OCI-LY3 (cell line): Measurements from ENCODE around the gene UNC13C.

Source experiments
- H2AFZ ChIP-seq: fragments of 200-600, 300-600 bp; shearing (Covaris generic); 2 replicates; pipeline ENCODE4 v1.6.0; 2014; ENCODE audit warnings: antibody characterized with exemption, low read depth, low read length
- H3K27ac ChIP-seq: fragments of 200-600, 300-600 bp; sonication (generic); 2 replicates; pipeline ENCODE4 v1.5.1; 2014; ENCODE audit warnings: mild to moderate bottlenecking, low read length, moderate library complexity, mixed read lengths
- H3K27me3 ChIP-seq: fragments of 200-600, 300-600 bp; sonication (generic); 2 replicates; pipeline ENCODE4 v1.6.1; 2014; ENCODE audit warnings: low read depth, low read length, mixed read lengths
- H3K36me3 ChIP-seq: fragments of 200-600, 300-600 bp; sonication (generic); replicated peaks from 2 replicates; pipeline ENCODE3; 2014; ENCODE audit warnings: low read depth, low read length, mixed read lengths
- H3K4me1 ChIP-seq: fragments of 300-600, 200-600 bp; sonication (generic); 2 replicates; pipeline ENCODE4 v1.6.1; 2014; ENCODE audit warnings: low read length, mixed read lengths
- H3K4me2 ChIP-seq: fragments of 200-600, 300-600 bp; sonication (generic); 2 replicates; pipeline ENCODE4 v1.6.1; 2014; ENCODE audit warnings: low read length, mixed read lengths
- H3K4me3 ChIP-seq: fragments of 300-600, 200-600 bp; sonication (generic); 2 replicates; pipeline ENCODE4 v1.5.1; 2014; ENCODE audit warnings: antibody characterized with exemption, mild to moderate bottlenecking, low read length, moderate library complexity
- H3K79me2 ChIP-seq: fragments of 300-600, 200-600 bp; shearing (Covaris generic); 2 replicates; pipeline ENCODE4 v1.6.1; 2014; ENCODE audit warnings: mild to moderate bottlenecking, low read length, mixed read lengths
- H3K9ac ChIP-seq: fragments of 300-600, 200-600 bp; shearing (Covaris generic); 2 replicates; pipeline ENCODE4 v1.6.0; 2014; ENCODE audit warnings: mild to moderate bottlenecking, low read length, moderate library complexity
- H3K9me3 ChIP-seq: fragments of 200-600, 300-600 bp; shearing (Covaris generic); 2 replicates; pipeline ENCODE4 v1.6.1; 2014; ENCODE audit warnings: low read length, mixed read lengths; ENCODE audit not compliant: insufficient read depth
- H4K20me1 ChIP-seq: fragments of 200-600, 300-600 bp; sonication (generic); 2 replicates; pipeline ENCODE4 v1.6.1; 2016; ENCODE audit warnings: low read length, mixed read lengths; ENCODE audit not compliant: insufficient read depth
- CTCF ChIP-seq: fragments of 200-600, 300-600 bp; sonication (generic); IDR thresholded peaks from 2 replicates; pipeline ENCODE4 v1.5.1; 2014; ENCODE audit warnings: antibody characterized with exemption, low read length, low read depth
- EZH2phosphoT487 ChIP-seq: fragments of 200-600 bp; shearing (Covaris generic); IDR thresholded peaks from 2 replicates; pipeline ENCODE4 v1.6.1; 2018; ENCODE audit warnings: antibody characterized with exemption, mixed run types, low read depth

UNC13C gene

DNA sequence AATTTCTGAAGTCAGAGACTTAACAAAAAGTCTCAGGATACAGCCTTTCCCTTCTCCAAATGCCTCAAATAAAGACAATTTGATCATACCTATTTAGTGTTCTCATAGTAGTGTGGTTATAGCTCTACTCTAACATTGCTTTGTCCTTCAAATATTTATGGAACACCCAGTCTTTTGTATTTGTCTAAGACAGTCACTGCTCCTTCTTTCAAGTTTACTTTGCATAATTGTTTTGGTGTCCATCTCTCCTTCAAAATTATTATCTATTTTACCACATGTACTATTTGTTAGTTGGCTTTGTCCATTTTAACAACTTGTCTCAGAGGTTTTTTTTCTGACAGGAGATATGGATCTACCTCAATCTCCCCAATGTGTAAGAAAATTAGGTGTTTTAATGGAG is 118.8 kb downstream of the UNC13C start:
- H3K4me2 ChIP-seq, result no peak overlapping the region
- H3K4me3 ChIP-seq, result no peak overlapping the region
- H4K20me1 ChIP-seq, result no peaks in the 10 kb centered on the region
- H3K9me3 ChIP-seq, result no peaks in the 10 kb centered on the region
- TF ChIP-seq EZH2phosphoT487, result no peak
- no peaks in the 10 kb centered on the region for H3K4me1 ChIP-seq
- no peak overlapping the region for H3K9ac ChIP-seq
- H2AFZ ChIP-seq, result no peak overlapping the region
- H3K36me3 ChIP-seq, result no peaks in the 10 kb centered on the region
- H3K79me2 ChIP-seq, result no peaks in the 10 kb centered on the region
- no peak overlapping the region for H3K27ac ChIP-seq
- no peaks in the 10 kb centered on the region for H3K27me3 ChIP-seq

DNA sequence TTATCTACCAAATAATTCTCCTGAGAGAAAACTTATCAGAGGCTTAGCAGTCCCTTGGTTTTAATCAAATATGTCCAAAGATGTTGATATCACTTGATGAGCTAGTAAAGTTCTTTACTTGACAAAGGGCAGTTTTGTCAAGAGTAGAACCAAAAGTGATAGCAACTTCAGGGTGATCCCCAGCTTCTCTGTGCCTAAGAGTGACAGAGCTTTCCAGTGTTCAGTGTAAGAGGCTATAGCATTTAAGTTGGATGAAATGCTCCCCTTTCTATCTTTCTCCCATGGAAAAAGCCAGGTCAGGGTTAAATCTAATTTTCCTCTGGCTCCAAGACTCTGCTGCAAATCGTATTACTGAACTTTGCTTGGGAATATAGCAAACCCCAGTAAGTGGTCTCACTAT is 120.8 kb downstream of the UNC13C start:
- H2AFZ ChIP-seq, result no peak overlapping the region
- H3K4me3 ChIP-seq, result no peak overlapping the region
- no peaks in the 10 kb centered on the region for H3K36me3 ChIP-seq
- H3K9me3 ChIP-seq, result no peaks in the 10 kb centered on the region
- H3K4me2 ChIP-seq, result no peak overlapping the region
- H3K4me1 ChIP-seq, result no peaks in the 10 kb centered on the region
- no peaks in the 10 kb centered on the region for H3K79me2 ChIP-seq
- no peaks in the 10 kb centered on the region for H3K27me3 ChIP-seq
- H3K9ac ChIP-seq, result no peak overlapping the region
- H3K27ac ChIP-seq, result no peak overlapping the region
- no peak for TF ChIP-seq EZH2phosphoT487
- no peak for TF ChIP-seq CTCF
- no peaks in the 10 kb centered on the region for H4K20me1 ChIP-seq

DNA sequence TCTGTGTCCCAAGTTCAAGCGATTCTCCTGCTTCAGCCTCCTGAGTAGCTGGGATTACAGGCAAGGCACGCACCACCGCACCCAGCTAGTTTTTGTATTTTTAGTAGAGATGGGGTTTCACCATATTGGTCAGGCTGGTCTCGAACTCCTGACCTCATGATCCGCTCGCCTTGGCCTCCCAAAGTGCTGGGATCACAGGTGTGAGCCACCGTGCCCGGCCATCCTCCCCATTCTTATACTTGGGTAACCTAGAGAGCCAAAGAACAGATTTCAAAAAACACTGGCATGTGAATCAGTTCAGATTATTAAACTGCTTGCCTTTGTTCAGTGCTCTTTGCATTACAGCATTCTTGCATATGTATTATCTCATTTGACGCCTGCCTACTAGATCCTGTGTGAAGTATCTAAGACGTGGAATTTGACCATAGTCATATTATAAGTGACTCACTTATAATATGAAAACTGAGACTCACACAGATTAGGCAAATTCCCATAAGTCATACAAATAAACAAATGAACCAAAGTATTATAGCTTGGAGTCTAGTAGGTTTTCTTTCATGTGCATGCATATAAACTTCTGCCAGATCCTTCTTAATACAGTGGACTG is 123.5 kb downstream of the UNC13C start:
- Histone ChIP-seq H4K20me1 (no peaks in the 10 kb centered on the region), H3K36me3 (no peaks in the 10 kb centered on the region), H2AFZ (no peak overlapping the region), H3K9me3 (no peaks in the 10 kb centered on the region), H3K27ac (no peak overlapping the region), H3K4me2 (no peak overlapping the region), H3K9ac (no peak overlapping the region), H3K27me3 (no peaks in the 10 kb centered on the region), H3K79me2 (no peaks in the 10 kb centered on the region), H3K4me1 (no peaks in the 10 kb centered on the region), H3K4me3 (no peak overlapping the region)
- TF ChIP-seq EZH2phosphoT487, result no peak
- no peak for TF ChIP-seq CTCF

- no peaks in the 10 kb centered on the region for H3K36me3 ChIP-seq
- no peak overlapping the region for H3K9ac ChIP-seq
- no peak for TF ChIP-seq EZH2phosphoT487
- H3K27ac ChIP-seq, result no peak overlapping the region
- H4K20me1 ChIP-seq, result no peaks in the 10 kb centered on the region
- no peaks in the 10 kb centered on the region for H3K4me1 ChIP-seq
- peak overlapping the region; percentile 45 for H2AFZ ChIP-seq
- H3K9me3 ChIP-seq, result no peaks in the 10 kb centered on the region
- H3K79me2 ChIP-seq, result no peaks in the 10 kb centered on the region
- no peak overlapping the region for H3K4me3 ChIP-seq
- no peak overlapping the region for H3K4me2 ChIP-seq
- no peaks in the 10 kb centered on the region for H3K27me3 ChIP-seq
These were observed 124.5 kb downstream of the UNC13C start for GRCh38 chr15:54102704-54103103.

DNA sequence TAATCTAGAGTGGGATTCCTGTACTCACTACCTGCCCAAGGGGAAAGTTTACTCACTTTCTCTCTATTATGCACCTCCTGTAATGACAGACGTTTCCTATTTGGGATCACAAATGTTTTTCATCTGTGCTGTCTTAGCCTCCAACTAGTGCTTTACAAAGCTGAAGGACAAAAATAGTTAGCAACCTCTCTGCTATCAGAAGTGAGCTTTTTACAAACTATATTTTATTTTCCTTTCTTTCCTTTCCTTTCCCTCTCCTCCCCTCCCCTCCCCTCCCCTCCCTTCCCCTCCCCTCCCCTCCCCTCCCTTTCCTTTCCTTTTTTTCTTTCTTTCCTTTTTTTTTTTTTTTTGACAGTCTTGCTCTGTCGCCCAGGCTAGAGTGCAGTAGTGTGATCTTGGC is 130.8 kb downstream of the UNC13C start:
- no peaks in the 10 kb centered on the region for H3K9me3 ChIP-seq
- no peaks in the 10 kb centered on the region for H3K27me3 ChIP-seq
- H3K4me1 ChIP-seq, result peaks cover 3% of the 10 kb centered on the region
- no peak for TF ChIP-seq EZH2phosphoT487
- no peak for TF ChIP-seq CTCF
- no peak overlapping the region for H3K9ac ChIP-seq
- H3K79me2 ChIP-seq, result no peaks in the 10 kb centered on the region
- no peak overlapping the region for H3K4me2 ChIP-seq
- H3K36me3 ChIP-seq, result no peaks in the 10 kb centered on the region
- H3K27ac ChIP-seq, result no peak overlapping the region
- H4K20me1 ChIP-seq, result no peaks in the 10 kb centered on the region
- no peak overlapping the region for H2AFZ ChIP-seq
- no peak overlapping the region for H3K4me3 ChIP-seq
